CMK (cell line): ENCODE data around the gene STX11.

Experiments used
- DNase-seq: peaks from one replicate; pipeline ENCODE4 v3.0.0-alpha.2; 2010; ENCODE audit warnings: low read depth

STX11 gene

DNA sequence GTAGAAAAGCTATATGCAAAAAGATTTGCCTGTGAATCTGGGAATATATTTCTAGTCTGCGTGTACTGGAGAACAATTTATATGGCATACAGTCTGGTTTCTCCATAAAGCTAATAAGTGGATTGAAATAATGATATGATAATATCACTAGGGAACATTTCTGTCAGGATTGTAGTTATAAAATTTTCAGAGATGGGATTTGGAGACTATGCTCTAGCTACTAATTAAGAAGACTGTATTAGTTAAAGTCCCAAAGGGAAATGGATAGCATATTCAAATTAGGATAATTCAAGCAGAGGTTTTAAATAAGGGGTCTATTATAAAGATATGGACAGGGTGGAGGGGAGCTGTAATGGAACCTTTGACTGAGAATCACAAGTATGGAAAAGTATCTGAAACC is 7.2 kb upstream of the STX11 start:
- DNase-seq = no peak

DNA sequence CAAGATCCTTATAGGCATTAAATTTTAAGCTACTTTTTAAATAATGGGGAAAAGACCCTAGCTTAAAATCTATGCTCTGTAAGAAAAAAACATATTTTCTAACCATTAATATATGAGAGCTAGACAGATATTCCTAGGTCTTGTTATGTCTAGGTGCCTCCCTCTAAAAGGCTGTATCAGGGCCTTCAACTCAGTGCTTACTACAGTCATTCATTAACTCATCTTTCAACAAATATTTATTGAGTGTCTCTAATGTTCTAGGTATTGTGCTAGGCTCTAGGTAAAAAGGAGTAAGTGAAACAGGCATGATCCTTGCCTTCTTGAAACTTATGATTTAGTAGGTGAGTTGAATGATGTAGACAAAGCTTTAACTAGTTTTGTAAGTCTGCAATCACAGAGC is 6.4 kb upstream of the STX11 start:
- DNase-seq = no peak

DNA sequence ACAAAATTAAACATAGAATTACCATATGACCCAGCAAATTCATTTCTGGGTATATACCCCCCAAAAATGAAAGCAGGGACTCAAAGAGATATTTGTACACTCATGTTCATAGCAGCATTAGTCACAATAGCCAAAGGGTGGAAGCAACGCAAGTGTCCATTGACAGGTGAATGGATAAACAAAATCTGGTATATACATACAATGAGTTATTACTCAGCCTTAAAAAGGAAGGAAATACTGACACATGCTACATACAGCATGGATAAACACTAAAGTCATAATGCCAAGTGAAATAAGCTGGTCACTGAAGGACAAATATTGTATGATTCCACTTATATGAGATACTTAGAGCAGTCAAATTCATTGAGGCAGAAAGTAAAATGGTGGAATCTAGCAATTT is 5.3 kb upstream of the STX11 start:
- DNase-seq = no peak

DNA sequence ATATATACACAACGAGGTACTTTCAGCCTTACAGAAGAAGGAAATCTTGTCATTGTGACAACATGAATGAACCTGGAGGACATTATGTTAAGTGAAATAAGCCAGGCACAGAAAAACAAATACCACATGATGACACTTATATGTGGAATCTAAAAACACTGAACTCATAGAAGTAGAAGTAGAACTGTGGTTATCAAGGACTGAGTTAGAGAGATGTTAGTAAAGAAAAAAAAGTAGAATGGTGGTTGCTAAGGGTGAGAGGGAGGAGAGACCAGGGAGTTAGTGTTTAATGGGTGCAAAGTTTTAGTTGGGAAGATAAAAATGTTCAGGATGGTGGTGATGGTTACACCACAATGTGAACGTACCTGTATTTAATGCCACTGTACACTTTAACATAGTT is 4.8 kb upstream of the STX11 start:
- DNase-seq = no peak

DNA sequence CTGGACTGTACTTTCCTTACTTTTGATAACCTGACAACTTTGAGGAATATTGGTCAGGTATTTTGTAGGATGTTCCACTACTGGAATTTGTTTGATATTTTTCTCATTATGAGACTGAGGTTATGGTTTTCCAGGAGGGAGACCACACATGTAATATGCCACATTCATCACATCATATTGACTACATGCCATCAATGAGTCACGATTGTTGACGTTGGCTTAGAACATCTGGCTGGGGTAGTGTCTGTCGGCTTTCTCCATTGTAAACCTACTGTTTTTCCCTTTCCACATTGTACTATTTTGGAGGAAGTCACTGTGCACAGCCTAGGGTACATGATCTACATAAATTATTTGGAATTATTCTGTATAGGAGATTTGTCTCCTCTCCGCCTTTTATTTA is 1.4 kb upstream of the STX11 start:
- no peak for DNase-seq

DNA sequence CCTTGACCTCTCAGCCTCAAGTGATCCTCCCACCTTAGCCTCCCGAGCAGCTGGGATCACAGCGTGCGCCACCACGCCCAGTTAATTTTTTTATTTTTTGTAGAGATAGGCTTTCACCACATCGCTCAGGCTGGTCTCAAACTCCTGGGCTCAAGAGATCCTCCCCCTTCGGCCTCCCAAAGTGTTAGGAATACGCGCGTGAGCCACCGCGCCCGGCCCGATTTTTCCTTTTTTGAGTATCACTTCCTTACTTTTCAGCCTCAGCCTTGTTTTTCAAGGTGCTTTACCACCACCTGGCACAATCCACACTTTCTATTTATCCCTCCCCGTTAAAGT is 791 bp upstream of the STX11 start:
- no peak for DNase-seq

DNA sequence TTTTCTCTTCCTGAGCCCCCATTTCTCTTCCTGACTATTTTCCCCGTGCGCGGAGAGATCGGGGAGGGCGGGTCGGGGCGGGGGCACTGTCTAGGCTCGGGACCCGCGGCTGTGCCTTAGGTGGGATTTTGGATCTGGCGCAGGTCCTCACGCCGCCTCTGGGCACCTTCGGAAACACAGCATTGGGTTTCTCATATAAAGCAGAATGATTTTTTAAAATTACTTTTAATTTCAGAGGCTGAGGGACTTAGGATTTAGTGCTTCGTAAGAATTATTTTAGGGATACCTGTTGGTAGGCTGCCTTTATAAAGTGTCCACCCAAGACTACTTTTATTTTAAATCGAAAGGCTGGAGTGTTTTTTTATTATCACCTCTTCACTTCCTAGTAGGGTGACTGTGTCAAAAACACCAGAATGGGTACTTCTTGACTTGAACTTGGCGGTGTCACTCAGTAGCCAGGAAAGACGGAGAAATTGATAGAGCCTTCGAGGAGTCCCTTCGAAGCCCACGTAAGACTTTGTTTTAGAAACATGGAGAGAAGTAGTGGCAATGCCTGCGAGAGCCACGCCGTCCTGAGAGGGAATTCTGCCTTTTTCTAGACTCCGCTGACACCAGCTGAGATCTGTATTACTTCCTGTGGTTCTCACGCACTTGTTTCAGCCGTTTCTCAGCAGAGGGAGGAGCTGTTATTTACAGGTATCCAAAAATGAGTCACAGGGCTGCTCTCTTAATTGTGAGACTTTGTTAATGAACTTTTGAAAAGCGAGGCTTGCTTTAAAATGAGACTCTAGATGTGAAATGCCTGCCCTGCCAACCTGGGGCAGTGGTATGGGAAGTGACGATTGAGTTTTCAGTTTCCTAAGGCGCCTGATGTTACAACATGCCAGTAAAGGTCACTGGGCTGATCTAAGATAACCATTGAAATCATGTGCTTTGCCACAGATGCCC is 667 bp downstream of the STX11 start:
- no peak for DNase-seq

DNA sequence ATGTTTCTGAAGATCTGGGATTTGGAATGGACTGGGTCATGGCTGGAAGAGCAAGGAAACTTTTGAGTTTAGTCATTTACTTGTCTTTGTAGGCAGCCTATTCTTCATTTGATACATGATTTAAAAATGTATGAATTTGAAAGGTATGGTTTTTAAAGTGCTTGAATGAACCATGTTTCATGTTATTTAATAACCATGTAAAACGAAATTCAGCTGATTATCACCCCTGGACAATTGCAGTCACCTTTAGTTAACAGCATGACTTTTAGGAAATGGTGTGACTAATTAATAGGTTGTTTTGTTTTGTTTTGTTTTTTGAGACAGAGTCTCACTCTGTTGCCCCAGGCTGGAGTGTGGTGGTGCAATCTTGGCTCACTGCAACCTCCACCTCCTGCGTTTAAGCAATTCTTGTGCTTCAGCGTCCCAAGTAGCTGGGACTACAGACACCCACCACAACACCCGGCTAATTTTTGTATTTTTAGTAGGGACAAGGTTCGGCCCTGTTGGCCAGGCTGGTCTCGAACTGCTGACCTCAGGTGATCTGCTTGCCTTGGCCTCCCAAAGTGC is 2.1 kb downstream of the STX11 start:
- DNase-seq = no peak

DNA sequence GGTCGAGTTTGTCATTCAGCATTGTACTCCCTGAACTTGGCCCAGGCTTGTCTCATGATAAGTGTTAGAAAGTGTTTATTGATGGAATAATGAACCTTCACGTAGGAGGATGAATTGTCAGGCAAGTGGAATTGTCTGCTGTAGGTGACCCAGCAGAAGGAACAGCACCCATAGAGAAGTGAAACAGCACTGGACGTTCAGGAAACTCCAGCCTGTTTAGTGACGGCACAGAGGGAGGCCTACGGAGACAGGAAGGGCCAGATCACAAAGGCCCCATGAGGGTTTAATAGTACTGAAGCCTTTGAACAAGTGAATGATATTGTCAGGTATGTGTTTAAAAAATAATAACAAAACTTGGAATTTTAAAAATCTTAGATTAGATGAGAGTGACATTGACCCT is 2.9 kb downstream of the STX11 start:
- DNase-seq = no peak

DNA sequence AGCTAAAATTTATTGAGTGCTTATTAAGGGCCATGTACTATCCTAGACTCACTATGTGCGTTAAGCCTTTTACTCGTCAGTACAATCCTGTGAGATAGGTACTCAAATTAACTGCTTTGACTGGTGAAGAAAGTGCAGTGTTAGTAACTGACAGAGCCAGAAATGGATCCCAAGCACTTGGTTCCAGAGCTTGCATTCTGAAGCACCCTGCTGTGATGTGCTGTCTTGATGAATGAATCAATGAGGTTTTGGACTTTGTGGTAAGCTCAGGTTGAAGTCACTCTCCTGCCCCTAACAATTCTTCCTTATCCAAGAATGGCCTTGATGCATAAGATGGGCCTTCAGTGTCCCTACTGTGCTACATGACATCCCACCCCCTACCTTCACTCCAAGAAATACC is 3.7 kb downstream of the STX11 start:
- no peak for DNase-seq

DNA sequence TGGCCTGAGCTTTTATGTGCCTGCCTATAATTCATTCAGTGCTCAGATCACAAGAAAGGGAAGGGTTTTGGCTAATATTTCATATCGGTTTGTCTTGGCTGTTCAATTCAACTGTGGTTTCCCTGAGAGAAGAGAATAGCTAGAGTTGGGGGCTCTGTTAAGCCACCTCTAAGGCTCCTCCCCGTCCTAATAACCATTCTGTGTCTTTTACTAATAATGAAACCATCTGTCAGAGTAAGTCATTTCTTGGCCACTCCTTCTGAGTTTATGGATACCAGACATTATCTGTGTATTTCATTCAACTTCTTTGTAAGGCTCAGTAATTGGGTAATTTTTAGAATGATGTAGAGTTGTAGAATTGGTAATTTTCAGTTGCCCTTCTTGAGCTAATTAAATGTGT is 5.2 kb downstream of the STX11 start:
- DNase-seq = no peak

DNA sequence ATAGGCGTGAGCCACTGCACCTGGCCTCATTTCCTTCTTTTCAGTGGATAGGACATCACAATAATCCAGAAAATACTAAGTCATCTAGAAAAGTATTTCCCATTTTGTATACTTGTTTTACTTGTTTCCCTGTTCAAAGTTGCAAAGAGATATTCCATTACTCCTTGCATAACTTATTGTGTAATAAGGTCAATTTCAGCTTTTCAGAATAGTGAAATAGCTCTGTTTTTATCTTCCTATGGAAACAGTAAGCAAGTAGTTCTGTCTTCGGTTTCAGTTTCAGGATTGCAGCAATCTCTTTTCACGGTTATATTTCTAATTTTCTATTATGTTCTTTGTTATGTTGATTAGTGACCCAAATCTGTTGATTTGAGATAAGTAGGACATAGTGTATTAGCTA is 6.0 kb downstream of the STX11 start:
- DNase-seq = no peak

DNA sequence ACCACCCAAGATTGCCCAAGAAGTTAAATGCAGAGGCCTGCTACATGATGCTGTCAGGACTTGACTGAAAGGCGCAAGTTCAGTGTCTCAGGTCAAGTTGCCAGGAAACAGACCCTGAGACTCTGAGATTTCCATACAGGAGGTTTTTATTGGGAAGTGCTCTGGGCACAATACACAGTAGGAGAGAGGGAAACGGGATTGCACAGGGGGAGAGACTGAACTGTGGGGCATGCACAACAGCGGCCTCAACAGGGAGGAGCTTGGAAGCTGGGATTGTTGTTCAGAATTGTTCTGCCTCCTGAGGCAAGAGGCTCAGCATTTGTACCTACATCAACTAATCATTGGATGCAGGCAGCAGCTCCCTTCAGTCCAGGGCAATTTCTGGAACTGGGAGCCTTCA is 6.7 kb downstream of the STX11 start:
- no peak for DNase-seq

DNA sequence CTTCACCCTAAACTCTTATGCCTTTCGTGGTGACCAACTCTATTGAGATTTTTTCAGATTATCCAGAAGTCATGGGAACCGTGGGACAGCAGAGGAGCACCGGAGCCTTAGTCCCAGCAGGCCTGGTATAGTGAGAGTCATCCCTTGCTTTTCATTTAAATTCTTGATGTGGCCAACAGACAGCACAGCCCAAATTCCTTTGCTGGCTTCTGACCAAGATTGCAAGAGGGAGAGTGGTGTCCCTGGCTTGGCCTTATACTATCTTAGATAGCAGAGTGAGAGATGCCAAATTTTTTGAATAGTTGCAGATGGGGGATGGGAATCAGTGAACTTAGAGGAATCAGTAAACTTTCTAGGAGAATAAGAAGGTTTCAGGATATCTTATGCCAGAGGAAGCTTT is 7.8 kb downstream of the STX11 start:
- no peak for DNase-seq

DNA sequence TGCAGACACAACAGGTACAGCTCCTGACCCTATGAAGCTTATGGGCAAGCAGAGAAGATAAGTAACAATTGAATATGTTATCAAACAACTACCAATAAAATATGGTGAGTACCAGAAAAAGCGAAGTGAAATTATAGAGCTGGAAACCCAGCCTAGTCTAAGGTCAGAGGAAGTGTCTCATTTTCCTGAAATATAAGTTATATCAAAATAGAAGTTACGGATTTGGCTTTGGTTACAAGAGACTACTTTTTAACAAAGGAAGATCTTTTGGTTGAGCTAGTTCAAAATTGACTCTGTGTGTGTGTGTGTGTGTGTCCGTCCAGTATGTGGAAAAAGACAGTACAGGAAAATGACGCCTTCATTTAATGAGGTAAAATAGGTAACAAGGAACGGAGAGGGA is 8.9 kb downstream of the STX11 start:
- no peak for DNase-seq

DNA sequence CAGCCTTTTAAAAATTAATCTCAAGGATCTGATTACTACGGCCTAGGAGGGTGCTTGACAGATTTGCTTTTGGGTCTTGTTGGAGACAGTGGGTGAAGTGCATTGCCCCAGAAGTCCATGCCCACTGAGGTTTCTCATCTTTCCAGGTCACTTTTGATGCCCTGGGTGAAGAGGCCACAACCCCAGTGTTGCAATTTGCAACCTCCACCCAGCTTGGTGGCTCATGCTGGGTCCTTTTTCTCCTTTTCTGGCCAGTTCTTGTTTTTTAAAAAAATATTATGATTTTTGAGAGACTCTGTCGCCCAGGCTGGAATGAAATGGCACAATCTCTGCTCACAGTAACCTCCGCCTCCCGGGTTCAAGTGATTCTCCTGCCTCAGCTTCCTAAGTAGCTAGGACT is 9.4 kb downstream of the STX11 start:
- DNase-seq = no peak

DNA sequence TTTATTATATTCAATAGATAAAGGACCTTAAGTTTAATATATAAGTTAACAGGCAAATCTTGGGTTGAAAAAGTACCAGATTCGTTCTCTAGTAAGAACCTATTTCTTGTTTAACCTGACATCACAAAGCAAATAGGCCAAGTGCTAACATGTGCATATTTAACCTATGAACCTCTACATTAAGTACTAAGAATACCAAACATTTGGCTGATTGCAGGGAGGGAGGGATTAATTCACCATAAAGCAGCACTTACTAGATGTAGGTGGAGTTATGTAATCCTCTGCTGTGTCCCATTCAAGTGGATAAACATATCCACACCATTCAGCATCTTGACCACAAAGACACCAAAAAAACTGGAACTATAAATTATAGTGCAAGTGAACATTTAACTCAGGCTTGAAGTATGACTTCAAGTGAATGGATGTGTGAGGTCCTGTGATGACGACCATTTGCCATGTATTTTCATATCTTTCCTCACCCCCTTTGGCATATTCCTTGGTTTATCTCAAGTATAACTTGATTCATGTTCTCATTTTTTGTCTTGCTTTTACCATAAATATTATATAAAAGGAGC is 10.2 kb downstream of the STX11 start:
- DNase-seq = no peak

DNA sequence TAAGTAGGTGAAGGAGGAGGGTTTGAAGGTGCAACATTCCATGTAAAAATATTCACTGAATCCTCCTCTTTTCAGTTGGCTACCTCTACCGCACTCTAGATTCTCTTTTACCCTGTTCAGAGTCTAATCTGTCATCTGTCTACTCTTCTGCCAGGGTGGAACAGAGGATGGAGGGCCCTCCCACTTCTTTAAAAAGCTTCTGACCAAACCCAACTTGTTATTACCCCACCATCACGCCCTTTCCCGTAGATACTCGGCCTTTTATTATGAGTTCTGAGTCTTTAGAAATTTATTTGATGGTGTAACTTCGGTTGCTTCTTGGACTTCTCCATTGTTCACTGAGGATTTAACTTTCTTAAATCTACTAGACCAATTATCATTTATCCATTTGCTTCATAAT is 11.7 kb downstream of the STX11 start:
- no peak for DNase-seq

DNA sequence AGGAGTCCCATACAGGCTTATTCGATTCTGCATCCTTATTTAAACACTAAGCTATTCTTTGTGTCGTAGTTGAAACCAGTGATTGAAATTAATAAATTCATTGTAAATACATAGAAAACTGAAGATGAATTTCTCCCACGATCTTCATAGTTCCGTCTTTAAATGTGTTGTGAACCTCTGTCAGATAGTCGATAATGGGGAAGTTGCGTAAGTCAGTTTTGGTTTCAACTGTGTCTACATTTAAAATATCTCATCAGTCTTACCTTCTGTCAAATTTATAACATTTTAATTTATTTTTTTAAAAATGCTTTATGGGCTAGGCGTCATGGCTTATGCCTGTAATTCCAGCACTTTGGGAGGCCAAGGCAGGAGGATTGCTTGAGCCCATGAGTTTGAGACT is 12.7 kb downstream of the STX11 start:
- DNase-seq = no peak

DNA sequence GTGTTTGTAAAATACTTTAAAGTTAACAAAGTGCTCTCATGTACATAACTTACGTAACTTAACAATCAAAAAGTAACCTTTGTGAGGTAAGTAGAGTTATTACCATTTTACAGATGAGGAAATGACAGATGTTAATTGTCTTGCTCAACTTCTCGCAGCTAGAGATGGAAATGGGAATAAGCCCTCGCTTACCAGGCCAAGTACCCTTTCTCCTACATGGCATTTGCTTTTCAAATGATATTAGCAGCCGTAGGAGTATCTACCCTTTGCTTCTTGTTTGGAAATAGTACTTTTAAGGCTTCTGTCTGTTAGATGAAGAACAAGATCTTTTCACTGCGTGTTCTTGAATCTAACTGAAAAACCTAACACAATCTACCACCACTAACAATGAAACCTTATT is 15.5 kb downstream of the STX11 start:
- no peak for DNase-seq

DNA sequence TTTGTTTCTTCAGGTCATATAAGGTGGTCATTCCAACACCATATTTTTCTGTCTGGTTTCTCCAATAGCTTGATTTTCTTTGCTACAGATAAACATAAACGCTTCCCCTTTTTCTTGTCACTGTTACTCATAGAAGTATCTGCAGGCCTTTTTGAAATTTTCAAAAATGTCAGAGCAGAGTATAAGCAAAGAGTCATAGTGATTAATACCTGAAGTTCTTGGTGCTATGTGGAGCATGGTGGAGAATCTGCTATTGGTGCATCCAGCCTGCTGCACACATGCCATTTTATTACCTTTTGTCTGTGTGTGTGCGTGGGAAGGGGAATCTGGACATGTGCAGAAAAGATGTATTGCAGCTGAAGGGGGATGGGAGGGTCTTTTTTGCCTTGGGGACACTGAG is 19.7 kb downstream of the STX11 start:
- DNase-seq = no peak

DNA sequence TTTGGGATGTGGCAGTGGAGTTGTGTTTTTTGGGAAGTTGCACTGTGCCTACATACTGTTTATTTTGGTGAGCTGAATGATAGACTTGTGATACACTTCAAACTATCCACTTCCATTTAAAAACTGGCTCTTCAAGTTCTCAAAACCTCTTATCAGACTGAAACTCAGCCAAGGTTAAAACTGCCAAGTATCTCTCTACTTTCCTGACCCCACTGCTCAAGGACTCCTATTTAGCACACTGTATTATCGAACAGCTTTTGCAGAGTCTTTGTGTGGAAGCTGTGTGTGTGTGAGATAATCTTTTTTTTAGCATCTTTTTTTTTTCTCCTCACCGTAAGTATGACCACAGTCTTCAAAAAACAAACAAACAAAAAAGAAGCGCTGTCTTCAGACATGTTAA is 21.1 kb downstream of the STX11 start:
- no peak for DNase-seq

DNA sequence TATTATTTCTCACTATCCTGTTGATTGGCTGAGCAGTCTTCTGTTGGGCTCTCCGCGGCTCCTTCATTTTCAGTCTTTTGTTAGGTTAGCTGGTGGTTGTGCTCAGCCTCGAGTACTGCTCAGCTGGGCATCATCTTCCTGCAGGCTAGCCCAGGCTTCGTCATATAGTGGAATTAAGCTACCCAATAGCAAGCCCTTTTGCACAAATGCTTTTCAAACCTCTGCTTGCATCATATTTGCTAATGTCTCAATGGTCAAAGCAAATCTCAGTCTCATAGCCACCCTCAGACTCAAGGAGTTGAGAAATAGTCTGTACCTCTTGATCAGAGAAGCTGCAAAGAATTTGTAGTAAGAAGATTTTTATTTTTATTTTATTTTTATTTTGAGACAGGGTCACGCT is 23.7 kb downstream of the STX11 start:
- no peak for DNase-seq

DNA sequence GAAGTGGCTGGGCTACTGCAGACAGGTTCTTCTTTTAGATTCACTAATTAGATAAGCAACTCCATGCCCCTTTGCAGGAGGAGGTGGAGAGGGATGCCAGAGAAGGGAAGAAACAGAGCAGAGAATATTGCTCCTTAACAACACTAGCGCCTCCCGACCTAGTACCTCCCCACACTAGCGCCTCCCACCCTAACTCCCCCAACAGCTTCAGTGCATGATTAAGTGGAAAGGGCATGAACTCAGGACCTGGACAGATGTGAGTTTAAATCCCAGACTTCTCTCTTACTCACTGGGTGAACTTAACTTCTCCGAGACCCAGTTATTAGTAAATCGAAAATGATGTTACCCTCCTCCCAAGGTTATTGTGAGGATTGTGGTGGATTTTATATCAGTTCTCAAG is 25.7 kb downstream of the STX11 start:
- no peak for DNase-seq
